Measurements from ENCODE around the gene GCNT3.
"Not testable (repeated sequence)": the region's sequence is repeated elsewhere in the genome, so short reads cannot be mapped to it uniquely, and the experiment has no call there.

GCNT3 gene

GRCh38 chr15:59609730-59610712, 1.6 kb upstream of the GCNT3 start:
- DNase-seq, result no peak
- in situ Hi-C loops (cut with HindIII; ENCODE audit: low pct_ligation_motif_present, low pct_unique_long_range_greater_than_20kb, low sequenced_read_pairs), result no loop called here

GRCh38 chr15:59614153-59614552, 2.6 kb downstream of the GCNT3 start:
- DNase-seq, result no peak
- in situ Hi-C loops (cut with HindIII; ENCODE audit: low pct_ligation_motif_present, low pct_unique_long_range_greater_than_20kb, low sequenced_read_pairs), result no loop called here

GRCh38 chr15:59615661-59616060, 4.1 kb downstream of the GCNT3 start:
- DNase-seq, result no peak
- in situ Hi-C loops (cut with HindIII; ENCODE audit: low pct_ligation_motif_present, low pct_unique_long_range_greater_than_20kb, low sequenced_read_pairs), result no loop called here

- peak; percentile 22 for DNase-seq
- in situ Hi-C loops (cut with HindIII; ENCODE audit: low pct_ligation_motif_present, low pct_unique_long_range_greater_than_20kb, low sequenced_read_pairs), result no loop called here
Observed at GRCh38 chr15:59616379-59616778, 4.8 kb downstream of the GCNT3 start.

GRCh38 chr15:59618406-59618805, 6.8 kb downstream of the GCNT3 start:
- DNase-seq, result no peak
- in situ Hi-C loops (cut with HindIII; ENCODE audit: low pct_ligation_motif_present, low pct_unique_long_range_greater_than_20kb, low sequenced_read_pairs), result no loop called here

GRCh38 chr15:59622289-59622688, 10.7 kb downstream of the GCNT3 start:
- in situ Hi-C loops (cut with HindIII; ENCODE audit: low pct_ligation_motif_present, low pct_unique_long_range_greater_than_20kb, low sequenced_read_pairs), result no loop called here
- peak; percentile 9 for DNase-seq

- DNase-seq, result peak; percentile 50
- in situ Hi-C loops (cut with HindIII; ENCODE audit: low pct_ligation_motif_present, low pct_unique_long_range_greater_than_20kb, low sequenced_read_pairs), result no loop called here
Observed at GRCh38 chr15:59632714-59633113, 21.1 kb downstream of the GCNT3 start.

GRCh38 chr15:59636184-59636583, 24.6 kb downstream of the GCNT3 start:
- in situ Hi-C loops (cut with HindIII; ENCODE audit: low pct_ligation_motif_present, low pct_unique_long_range_greater_than_20kb, low sequenced_read_pairs), result no loop called here
- no peak for DNase-seq

- DNase-seq; in situ Hi-C loops (cut with HindIII; ENCODE audit: low pct_ligation_motif_present, low pct_unique_long_range_greater_than_20kb, low sequenced_read_pairs): not testable (repeated sequence)
Observed at GRCh38 chr15:59637507-59637906, 25.9 kb downstream of the GCNT3 start.

GRCh38 chr15:59642351-59642750, 30.8 kb downstream of the GCNT3 start:
- no peak for DNase-seq
- in situ Hi-C loops (cut with HindIII; ENCODE audit: low pct_ligation_motif_present, low pct_unique_long_range_greater_than_20kb, low sequenced_read_pairs), result no loop called here

GRCh38 chr15:59644756-59645155, 33.2 kb downstream of the GCNT3 start:
- in situ Hi-C loops (cut with HindIII; ENCODE audit: low pct_ligation_motif_present, low pct_unique_long_range_greater_than_20kb, low sequenced_read_pairs), result no loop called here
- DNase-seq, result no peak

GRCh38 chr15:59645812-59646211, 34.2 kb downstream of the GCNT3 start:
- DNase-seq; in situ Hi-C loops (cut with HindIII; ENCODE audit: low pct_ligation_motif_present, low pct_unique_long_range_greater_than_20kb, low sequenced_read_pairs): not testable (repeated sequence)

GRCh38 chr15:59646277-59646676, 34.7 kb downstream of the GCNT3 start:
- in situ Hi-C loops (cut with HindIII; ENCODE audit: low pct_ligation_motif_present, low pct_unique_long_range_greater_than_20kb, low sequenced_read_pairs), result no loop called here
- no peak for DNase-seq

GRCh38 chr15:59647085-59647484, 35.5 kb downstream of the GCNT3 start:
- in situ Hi-C loops (cut with HindIII; ENCODE audit: low pct_ligation_motif_present, low pct_unique_long_range_greater_than_20kb, low sequenced_read_pairs), result no loop called here
- no peak for DNase-seq

- in situ Hi-C loops (cut with HindIII; ENCODE audit: low pct_ligation_motif_present, low pct_unique_long_range_greater_than_20kb, low sequenced_read_pairs), result no loop called here
- DNase-seq, result no peak
Observed at GRCh38 chr15:59649603-59650002, 38.0 kb downstream of the GCNT3 start.

GRCh38 chr15:59654046-59654445, 42.5 kb downstream of the GCNT3 start:
- in situ Hi-C loops (cut with HindIII; ENCODE audit: low pct_ligation_motif_present, low pct_unique_long_range_greater_than_20kb, low sequenced_read_pairs), result no loop called here
- no peak for DNase-seq

GRCh38 chr15:59656897-59657634, 45.5 kb downstream of the GCNT3 start, which contains the start of gene GTF2A2:
GTF2A2 (minus strand) TSS chr15:59657515; CDS start chr15:59652277, 5,238 bp downstream.
- in situ Hi-C loops (cut with HindIII; ENCODE audit: low pct_ligation_motif_present, low pct_unique_long_range_greater_than_20kb, low sequenced_read_pairs), result no loop called here
- DNase-seq, result peak; percentile 94

- DNase-seq, result no peak
- in situ Hi-C loops (cut with HindIII; ENCODE audit: low pct_ligation_motif_present, low pct_unique_long_range_greater_than_20kb, low sequenced_read_pairs), result no loop called here
Observed at GRCh38 chr15:59657635-59658125, 46.1 kb downstream of the GCNT3 start.

GRCh38 chr15:59659366-59659765, 47.8 kb downstream of the GCNT3 start:
- no peak for DNase-seq
- in situ Hi-C loops (cut with HindIII; ENCODE audit: low pct_ligation_motif_present, low pct_unique_long_range_greater_than_20kb, low sequenced_read_pairs), result no loop called here
